ENCODE data around the gene BTC.

The BTC gene

GRCh38 chr4:74790652-74791051, 3.7 kb downstream of the BTC start:
- TF ChIP-seq, protein P1, sequence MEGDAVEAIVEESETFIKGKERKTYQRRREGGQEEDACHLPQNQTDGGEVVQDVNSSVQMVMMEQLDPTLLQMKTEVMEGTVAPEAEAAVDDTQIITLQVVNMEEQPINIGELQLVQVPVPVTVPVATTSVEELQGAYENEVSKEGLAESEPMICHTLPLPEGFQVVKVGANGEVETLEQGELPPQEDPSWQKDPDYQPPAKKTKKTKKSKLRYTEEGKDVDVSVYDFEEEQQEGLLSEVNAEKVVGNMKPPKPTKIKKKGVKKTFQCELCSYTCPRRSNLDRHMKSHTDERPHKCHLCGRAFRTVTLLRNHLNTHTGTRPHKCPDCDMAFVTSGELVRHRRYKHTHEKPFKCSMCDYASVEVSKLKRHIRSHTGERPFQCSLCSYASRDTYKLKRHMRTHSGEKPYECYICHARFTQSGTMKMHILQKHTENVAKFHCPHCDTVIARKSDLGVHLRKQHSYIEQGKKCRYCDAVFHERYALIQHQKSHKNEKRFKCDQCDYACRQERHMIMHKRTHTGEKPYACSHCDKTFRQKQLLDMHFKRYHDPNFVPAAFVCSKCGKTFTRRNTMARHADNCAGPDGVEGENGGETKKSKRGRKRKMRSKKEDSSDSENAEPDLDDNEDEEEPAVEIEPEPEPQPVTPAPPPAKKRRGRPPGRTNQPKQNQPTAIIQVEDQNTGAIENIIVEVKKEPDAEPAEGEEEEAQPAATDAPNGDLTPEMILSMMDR (conservative IDR thresholded peaks at IDR 0.05; ENCODE audit: low read depth, low read length): no peak
- H3K36me3 ChIP-seq (ENCODE audit: insufficient read depth): no peaks in the 10 kb centered on the region
- H3K79me2 ChIP-seq (ENCODE audit: insufficient read depth, low read depth): no peaks in the 10 kb centered on the region
- H3K27me3 ChIP-seq (ENCODE audit: insufficient read depth, low read depth): no peaks in the 10 kb centered on the region
- no peak overlapping the region for H3K4me3 ChIP-seq (IDR thresholded peaks at IDR 0.05; ENCODE audit: insufficient read depth, low read depth, low read length)
- no peak overlapping the region for H3K9ac ChIP-seq
- H2AFZ ChIP-seq (ENCODE audit: low read depth): no peak overlapping the region
- H4K20me1 ChIP-seq (ENCODE audit: insufficient read depth): no peaks in the 10 kb centered on the region
- no peak overlapping the region for H3K27ac ChIP-seq
- no peak overlapping the region for H3K4me2 ChIP-seq
- H3K4me1 ChIP-seq (ENCODE audit: low read depth, poor library complexity, severe bottlenecking): peaks cover 19% of the 10 kb centered on the region

- Histone ChIP-seq H3K9ac (no peak overlapping the region), H3K4me1 (ENCODE audit: low read depth, poor library complexity, severe bottlenecking) (peaks cover 11% of the 10 kb centered on the region), H3K36me3 (ENCODE audit: insufficient read depth) (no peaks in the 10 kb centered on the region), H2AFZ (ENCODE audit: low read depth) (no peak overlapping the region), H3K79me2 (ENCODE audit: insufficient read depth, low read depth) (no peaks in the 10 kb centered on the region), H4K20me1 (ENCODE audit: insufficient read depth) (no peaks in the 10 kb centered on the region), H3K4me3 (IDR thresholded peaks at IDR 0.05; ENCODE audit: insufficient read depth, low read depth, low read length) (no peak overlapping the region), H3K4me2 (no peak overlapping the region), H3K27me3 (ENCODE audit: insufficient read depth, low read depth) (no peaks in the 10 kb centered on the region), H3K27ac (no peak overlapping the region)
- TF ChIP-seq, protein P1 (conservative IDR thresholded peaks at IDR 0.05; ENCODE audit: low read depth, low read length): no peak
Measured at GRCh38 chr4:74789518-74789917, 4.8 kb downstream of the BTC start.

- Histone ChIP-seq H3K27me3 (ENCODE audit: insufficient read depth, low read depth) (no peaks in the 10 kb centered on the region), H3K36me3 (ENCODE audit: insufficient read depth) (no peaks in the 10 kb centered on the region), H4K20me1 (ENCODE audit: insufficient read depth) (no peaks in the 10 kb centered on the region), H3K4me3 (IDR thresholded peaks at IDR 0.05; ENCODE audit: insufficient read depth, low read depth, low read length) (no peak overlapping the region), H3K27ac (no peak overlapping the region), H2AFZ (ENCODE audit: low read depth) (no peak overlapping the region), H3K79me2 (ENCODE audit: insufficient read depth, low read depth) (no peaks in the 10 kb centered on the region), H3K4me2 (no peak overlapping the region), H3K9ac (no peak overlapping the region), H3K4me1 (ENCODE audit: low read depth, poor library complexity, severe bottlenecking) (no peaks in the 10 kb centered on the region)
- TF ChIP-seq, protein P1 (conservative IDR thresholded peaks at IDR 0.05; ENCODE audit: low read depth, low read length): no peak
Measured at GRCh38 chr4:74777531-74777930, 16.8 kb downstream of the BTC start.

GRCh38 chr4:74772783-74773182, 21.5 kb downstream of the BTC start:
- no peaks in the 10 kb centered on the region for H3K79me2 ChIP-seq (ENCODE audit: insufficient read depth, low read depth)
- no peak overlapping the region for H3K4me2 ChIP-seq
- no peak overlapping the region for H3K4me3 ChIP-seq (IDR thresholded peaks at IDR 0.05; ENCODE audit: insufficient read depth, low read depth, low read length)
- H3K27me3 ChIP-seq (ENCODE audit: insufficient read depth, low read depth): no peaks in the 10 kb centered on the region
- H3K4me1 ChIP-seq (ENCODE audit: low read depth, poor library complexity, severe bottlenecking): no peaks in the 10 kb centered on the region
- H3K27ac ChIP-seq: no peak overlapping the region
- H4K20me1 ChIP-seq (ENCODE audit: insufficient read depth): no peaks in the 10 kb centered on the region
- no peaks in the 10 kb centered on the region for H3K36me3 ChIP-seq (ENCODE audit: insufficient read depth)
- no peak overlapping the region for H3K9ac ChIP-seq
- H2AFZ ChIP-seq (ENCODE audit: low read depth): no peak overlapping the region
- TF ChIP-seq, protein P1 (conservative IDR thresholded peaks at IDR 0.05; ENCODE audit: low read depth, low read length): no peak
